Measurements from ENCODE around the gene P3H2.

Gene P3H2

DNA sequence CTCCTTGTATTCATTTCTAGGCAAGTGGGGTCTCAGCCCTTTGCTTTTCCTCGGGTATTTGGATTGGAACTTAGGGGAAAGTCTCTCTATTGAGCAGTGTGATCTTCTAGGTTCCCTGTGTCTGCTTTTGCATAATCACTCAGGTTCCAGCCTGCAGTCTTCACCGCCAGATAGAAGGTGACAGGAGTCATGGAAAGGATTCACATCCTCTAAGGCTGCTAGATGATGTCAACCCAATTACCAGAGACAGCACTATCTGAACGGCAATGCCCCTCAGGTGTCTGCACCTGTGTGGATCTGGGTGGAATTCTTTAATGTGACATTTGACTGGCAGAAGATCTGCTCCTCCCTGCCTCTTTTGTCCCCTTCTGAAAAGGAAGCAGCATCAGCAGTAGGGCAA, 177.7 kb downstream of the P3H2 start:
- H3K4me2 ChIP-seq (ENCODE audit: low read length), result no peak overlapping the region
- no peaks in the 10 kb centered on the region for H3K79me2 ChIP-seq
- H3K36me3 ChIP-seq (ENCODE audit: control insufficient read depth, insufficient read depth, low read length), result no peaks in the 10 kb centered on the region
- no peaks in the 10 kb centered on the region for H3K27me3 ChIP-seq (ENCODE audit: control insufficient read depth, insufficient read depth, low read length)
- H3K9ac ChIP-seq, result no peak overlapping the region
- no peak overlapping the region for H2AFZ ChIP-seq
- no peak overlapping the region for H3K27ac ChIP-seq
- H3K4me3 ChIP-seq (ENCODE audit: low read depth, low read length), result no peak overlapping the region
- H3K4me1 ChIP-seq, result no peaks in the 10 kb centered on the region
- TF ChIP-seq, protein P1, sequence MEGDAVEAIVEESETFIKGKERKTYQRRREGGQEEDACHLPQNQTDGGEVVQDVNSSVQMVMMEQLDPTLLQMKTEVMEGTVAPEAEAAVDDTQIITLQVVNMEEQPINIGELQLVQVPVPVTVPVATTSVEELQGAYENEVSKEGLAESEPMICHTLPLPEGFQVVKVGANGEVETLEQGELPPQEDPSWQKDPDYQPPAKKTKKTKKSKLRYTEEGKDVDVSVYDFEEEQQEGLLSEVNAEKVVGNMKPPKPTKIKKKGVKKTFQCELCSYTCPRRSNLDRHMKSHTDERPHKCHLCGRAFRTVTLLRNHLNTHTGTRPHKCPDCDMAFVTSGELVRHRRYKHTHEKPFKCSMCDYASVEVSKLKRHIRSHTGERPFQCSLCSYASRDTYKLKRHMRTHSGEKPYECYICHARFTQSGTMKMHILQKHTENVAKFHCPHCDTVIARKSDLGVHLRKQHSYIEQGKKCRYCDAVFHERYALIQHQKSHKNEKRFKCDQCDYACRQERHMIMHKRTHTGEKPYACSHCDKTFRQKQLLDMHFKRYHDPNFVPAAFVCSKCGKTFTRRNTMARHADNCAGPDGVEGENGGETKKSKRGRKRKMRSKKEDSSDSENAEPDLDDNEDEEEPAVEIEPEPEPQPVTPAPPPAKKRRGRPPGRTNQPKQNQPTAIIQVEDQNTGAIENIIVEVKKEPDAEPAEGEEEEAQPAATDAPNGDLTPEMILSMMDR (IDR thresholded peaks at IDR 0.05), result no peak
- H3K9me3 ChIP-seq (ENCODE audit: control insufficient read depth, low read length), result no peaks in the 10 kb centered on the region

DNA sequence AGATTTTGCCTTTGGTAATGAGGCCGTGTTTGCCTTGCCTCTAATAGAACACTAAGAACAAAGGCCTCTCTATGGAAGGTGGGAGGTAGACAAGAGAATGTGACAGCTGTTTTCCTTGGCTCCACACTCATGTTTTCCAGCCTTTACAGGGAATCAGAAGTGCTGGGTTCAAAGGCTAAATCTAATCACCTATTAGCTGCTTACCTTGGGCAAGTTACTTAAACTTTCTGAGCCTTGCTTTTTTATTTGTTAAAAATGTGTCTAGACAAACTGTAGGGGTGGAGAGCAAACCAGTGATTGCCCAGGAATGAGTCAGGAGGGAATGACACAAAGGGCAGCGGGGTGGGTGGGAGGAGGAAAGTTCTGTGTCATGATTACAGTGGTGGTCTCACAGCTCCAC, 179.0 kb downstream of the P3H2 start:
- Histone ChIP-seq H3K36me3 (ENCODE audit: control insufficient read depth, insufficient read depth, low read length) (no peaks in the 10 kb centered on the region), H3K9ac (no peak overlapping the region), H2AFZ (no peak overlapping the region), H3K27me3 (ENCODE audit: control insufficient read depth, insufficient read depth, low read length) (no peaks in the 10 kb centered on the region), H3K27ac (no peak overlapping the region), H3K9me3 (ENCODE audit: control insufficient read depth, low read length) (no peaks in the 10 kb centered on the region), H3K4me3 (ENCODE audit: low read depth, low read length) (no peak overlapping the region), H3K79me2 (no peaks in the 10 kb centered on the region), H3K4me1 (no peaks in the 10 kb centered on the region), H3K4me2 (ENCODE audit: low read length) (no peak overlapping the region)
- TF ChIP-seq, protein P1 (IDR thresholded peaks at IDR 0.05), result no peak

DNA sequence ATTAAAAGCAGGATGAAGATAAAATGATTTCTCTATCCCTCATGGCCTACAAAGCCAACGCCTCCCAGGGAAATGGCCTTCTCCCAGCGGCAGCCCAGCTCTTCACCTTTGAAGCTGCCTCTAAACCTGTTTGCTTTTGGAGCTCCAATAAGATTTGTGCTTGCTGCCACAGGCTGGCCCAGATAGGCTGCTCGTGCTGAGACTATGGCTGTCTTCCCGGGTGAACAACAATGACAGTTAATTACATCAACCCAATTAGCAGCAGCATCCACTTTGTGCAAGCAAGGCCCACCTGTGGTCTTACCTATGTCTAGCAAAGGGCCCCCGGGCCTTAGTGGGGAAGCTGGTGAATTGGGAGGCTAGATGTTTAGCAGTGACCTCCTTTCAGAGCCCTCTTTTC, 179.6 kb downstream of the P3H2 start:
- Histone ChIP-seq H3K4me3 (ENCODE audit: low read depth, low read length) (no peak overlapping the region), H2AFZ (no peak overlapping the region), H3K9ac (no peak overlapping the region), H3K27ac (no peak overlapping the region), H3K4me1 (no peaks in the 10 kb centered on the region), H3K79me2 (no peaks in the 10 kb centered on the region), H3K36me3 (ENCODE audit: control insufficient read depth, insufficient read depth, low read length) (no peaks in the 10 kb centered on the region), H3K27me3 (ENCODE audit: control insufficient read depth, insufficient read depth, low read length) (no peaks in the 10 kb centered on the region), H3K4me2 (ENCODE audit: low read length) (no peak overlapping the region), H3K9me3 (ENCODE audit: control insufficient read depth, low read length) (no peaks in the 10 kb centered on the region)
- TF ChIP-seq, protein P1 (IDR thresholded peaks at IDR 0.05), result no peak

DNA sequence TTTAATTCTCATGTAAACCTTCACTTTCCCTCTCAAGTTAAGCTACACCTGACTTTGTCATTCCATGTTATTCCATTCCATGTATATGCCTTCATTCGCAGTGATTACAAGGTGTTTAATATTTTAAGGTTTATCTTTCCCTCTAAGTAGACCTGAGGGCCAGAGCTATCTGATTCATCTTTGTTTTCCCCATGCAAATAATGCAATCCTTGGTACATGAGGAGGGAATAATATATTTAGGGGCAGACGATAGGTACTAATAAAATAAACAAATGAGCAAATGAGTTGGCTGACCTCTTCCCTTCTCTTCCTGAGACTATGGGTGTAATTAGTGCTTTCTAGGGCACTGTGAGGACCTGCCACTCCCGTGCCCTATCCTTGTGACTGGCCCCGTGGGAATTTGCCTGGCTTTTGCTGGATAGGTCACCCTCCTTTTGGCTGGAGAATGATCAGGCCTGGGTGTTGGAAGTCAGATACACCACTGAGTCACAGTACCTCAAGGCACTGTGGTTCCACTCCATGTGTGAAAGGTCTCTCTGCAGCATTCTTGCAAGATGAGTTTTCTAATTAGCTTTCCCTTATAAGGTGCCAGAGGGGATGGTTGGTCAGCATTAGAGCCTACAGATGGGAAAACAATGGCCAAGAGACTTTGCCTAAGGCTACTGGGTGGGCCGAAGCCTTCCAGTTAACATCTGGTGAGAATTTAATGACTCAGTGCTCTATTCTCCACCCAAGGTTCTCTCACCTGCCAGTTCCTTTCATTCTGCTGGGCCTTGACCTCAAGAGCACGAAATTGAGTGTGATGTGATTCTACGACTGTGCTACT, 183.2 kb downstream of the P3H2 start:
- Histone ChIP-seq H3K9ac (no peak overlapping the region), H3K36me3 (ENCODE audit: control insufficient read depth, insufficient read depth, low read length) (no peaks in the 10 kb centered on the region), H2AFZ (no peak overlapping the region), H3K27me3 (ENCODE audit: control insufficient read depth, insufficient read depth, low read length) (no peaks in the 10 kb centered on the region), H3K4me3 (ENCODE audit: low read depth, low read length) (no peak overlapping the region), H3K79me2 (no peaks in the 10 kb centered on the region), H3K4me2 (ENCODE audit: low read length) (no peak overlapping the region), H3K4me1 (no peaks in the 10 kb centered on the region), H3K9me3 (ENCODE audit: control insufficient read depth, low read length) (no peaks in the 10 kb centered on the region), H3K27ac (no peak overlapping the region)
- TF ChIP-seq, protein P1 (IDR thresholded peaks at IDR 0.05), result no peak

All from parathyroid adenoma (tissue), 2 donors.